Immature natural killer cell (primary cell): ENCODE measurements around the gene FBXL14. TPM values are rescaled to one million over a fixed set of nuclear protein-coding genes. Genes with fewer than 3 reads are reported as not detected.
A peak's percentile ranks its signal among the peaks of the same experiment; 100 is the strongest.

ENCODE experiments used
- DNase-seq, 3 donors: peaks; one replicate each; pipeline ENCODE4 v3.0.0; 2022; ENCODE audit warnings: mixed read lengths in 1 of 3
- H3K27ac Mint-ChIP-seq, 6 donors: one replicate each; pipeline ENCODE4 v1.8.0; 2020; ENCODE audit warnings: mixed read lengths in 6 of 6, mild to moderate bottlenecking in 5 of 6, inconsistent platforms in 4 of 6, moderate library complexity in 3 of 6
- H3K27me3 Mint-ChIP-seq, 3 donors: one replicate each; pipeline ENCODE4 v1.8.0; 2020 to 2021; ENCODE audit warnings: low read depth in 3 of 3, mild to moderate bottlenecking in 3 of 3, mixed read lengths in 3 of 3, moderate library complexity in 3 of 3, inconsistent platforms in 1 of 3
- H3K36me3 Mint-ChIP-seq, 3 donors: one replicate each; pipeline ENCODE4 v1.8.0; 2020; ENCODE audit warnings: mixed read lengths in 3 of 3, inconsistent platforms in 2 of 3, mild to moderate bottlenecking in 2 of 3
- H3K4me1 Mint-ChIP-seq, 2 donors: one replicate each; pipeline ENCODE4 v1.8.0; 2020; ENCODE audit warnings: inconsistent platforms in 2 of 2, mild to moderate bottlenecking in 2 of 2, mixed read lengths in 2 of 2, moderate library complexity in 1 of 2
- H3K4me3 Mint-ChIP-seq, 5 donors: one replicate each; pipeline ENCODE4 v1.8.0; 2020; ENCODE audit warnings: mild to moderate bottlenecking in 5 of 5, mixed read lengths in 5 of 5, inconsistent platforms in 3 of 5, moderate library complexity in 3 of 5
- H3K9me3 Mint-ChIP-seq, 6 donors: one replicate each; pipeline ENCODE4 v1.8.0; 2020; ENCODE audit warnings: mild to moderate bottlenecking in 6 of 6, mixed read lengths in 6 of 6, inconsistent platforms in 4 of 6, moderate library complexity in 3 of 6
- polyA plus RNA-seq, 3 donors: library from polyadenylated mRNA; unstranded; fragments of 300-500 nt; fragmentation: Illumina TruSeq; gene quantifications; one replicate each; pipeline ENCODE4 v1.2.3, GENCODE V29; 2021

The FBXL14 gene
- polyA plus RNA-seq, 3 donors from 2014 or later: 9.4 to 15.1 (median 11.1) TPM

- no peak for DNase-seq
- Mint-ChIP-seq H3K27me3 (peaks cover 0 to 3% (median 0%) of the 10 kb centered on the region in 3 donors), H3K4me1 (peaks cover 6 to 8% of the 10 kb centered on the region in 2 donors), H3K9me3 (no peaks in the 10 kb centered on the region), H3K4me3 (no peak overlapping the region), H3K27ac (peak overlapping the region in 1 of 6 donors; percentile 11), H3K36me3 (peaks cover 0 to 5% (median 0%) of the 10 kb centered on the region in 3 donors)
These were observed 12.2 kb downstream of the FBXL14 start for GRCh38 chr12:1581973-1582708.

- Mint-ChIP-seq H3K27me3 (peaks cover 0 to 5% (median 0%) of the 10 kb centered on the region in 3 donors), H3K36me3 (peaks cover 0 to 5% (median 0%) of the 10 kb centered on the region in 3 donors), H3K9me3 (no peaks in the 10 kb centered on the region), H3K4me3 (no peak overlapping the region), H3K4me1 (peaks cover 8 to 9% of the 10 kb centered on the region in 2 donors), H3K27ac (no peak overlapping the region)
- DNase-seq: no peak
These were observed 13.9 kb downstream of the FBXL14 start for GRCh38 chr12:1580526-1580925.

- Mint-ChIP-seq H3K36me3 (peaks cover 0 to 5% (median 0%) of the 10 kb centered on the region in 3 donors), H3K27ac (no peak overlapping the region), H3K4me1 (peaks cover 8 to 9% of the 10 kb centered on the region in 2 donors), H3K4me3 (no peak overlapping the region), H3K9me3 (no peaks in the 10 kb centered on the region), H3K27me3 (peaks cover 0 to 5% (median 0%) of the 10 kb centered on the region in 3 donors)
- DNase-seq: no peak
These were observed 14.5 kb downstream of the FBXL14 start for GRCh38 chr12:1579651-1580435.

- H3K27me3 Mint-ChIP-seq: peaks cover 0 to 10% (median 1%) of the 10 kb centered on the region in 3 donors
- H3K9me3 Mint-ChIP-seq: peaks cover 0 to 2% (median 0%) of the 10 kb centered on the region in 6 donors
- H3K4me3 Mint-ChIP-seq: no peak overlapping the region
- DNase-seq: no peak
- H3K27ac Mint-ChIP-seq: no peak overlapping the region
- H3K4me1 Mint-ChIP-seq: peaks cover 0 to 2% of the 10 kb centered on the region in 2 donors
- peaks cover 0 to 7% (median 0%) of the 10 kb centered on the region in 3 donors for H3K36me3 Mint-ChIP-seq
These were observed 17.8 kb downstream of the FBXL14 start for GRCh38 chr12:1576410-1577241.

GRCh38 chr12:1575408-1576401, 18.7 kb downstream of the FBXL14 start:
- no peak for DNase-seq
- peak overlapping the region in 1 of 5 donors; percentile 45 for H3K4me3 Mint-ChIP-seq
- peaks cover 0 to 2% of the 10 kb centered on the region in 2 donors for H3K4me1 Mint-ChIP-seq
- H3K36me3 Mint-ChIP-seq: peaks cover 0 to 7% (median 1%) of the 10 kb centered on the region in 3 donors
- peaks cover 1 to 10% (median 2%) of the 10 kb centered on the region in 3 donors for H3K27me3 Mint-ChIP-seq
- H3K27ac Mint-ChIP-seq: no peak overlapping the region
- H3K9me3 Mint-ChIP-seq: peaks cover 0 to 2% (median 0%) of the 10 kb centered on the region in 6 donors

GRCh38 chr12:1574865-1575259, 19.5 kb downstream of the FBXL14 start:
- Mint-ChIP-seq H3K4me1 (peaks cover 0 to 2% of the 10 kb centered on the region in 2 donors), H3K27me3 (peaks cover 1 to 10% (median 2%) of the 10 kb centered on the region in 3 donors), H3K9me3 (peaks cover 0 to 2% (median 0%) of the 10 kb centered on the region in 6 donors), H3K4me3 (no peak overlapping the region), H3K27ac (no peak overlapping the region), H3K36me3 (peaks cover 0 to 15% (median 6%) of the 10 kb centered on the region in 3 donors)
- DNase-seq: no peak

- Mint-ChIP-seq H3K4me1 (peaks cover 0 to 2% of the 10 kb centered on the region in 2 donors), H3K4me3 (no peak overlapping the region), H3K27ac (peak overlapping the region in 1 of 6 donors; percentile 74), H3K36me3 (peaks cover 0 to 15% (median 6%) of the 10 kb centered on the region in 3 donors), H3K9me3 (peaks cover 0 to 2% (median 0%) of the 10 kb centered on the region in 6 donors), H3K27me3 (peaks cover 2 to 10% (median 4%) of the 10 kb centered on the region in 3 donors)
- DNase-seq: no peak
These were observed 20.2 kb downstream of the FBXL14 start for GRCh38 chr12:1573960-1574864.

GRCh38 chr12:1572731-1573130, 21.6 kb downstream of the FBXL14 start:
- peaks cover 0 to 2% of the 10 kb centered on the region in 2 donors for H3K4me1 Mint-ChIP-seq
- peaks cover 0 to 15% (median 6%) of the 10 kb centered on the region in 3 donors for H3K36me3 Mint-ChIP-seq
- peaks cover 2 to 6% (median 4%) of the 10 kb centered on the region in 3 donors for H3K27me3 Mint-ChIP-seq
- H3K4me3 Mint-ChIP-seq: no peak overlapping the region
- H3K9me3 Mint-ChIP-seq: peaks cover 0 to 2% (median 0%) of the 10 kb centered on the region in 6 donors
- no peak for DNase-seq
- no peak overlapping the region for H3K27ac Mint-ChIP-seq

GRCh38 chr12:1567852-1568251, 26.5 kb downstream of the FBXL14 start:
- Mint-ChIP-seq H3K36me3 (peaks cover 16 to 21% (median 16%) of the 10 kb centered on the region in 3 donors), H3K9me3 (no peaks in the 10 kb centered on the region), H3K27me3 (peaks cover 0 to 4% (median 2%) of the 10 kb centered on the region in 3 donors), H3K27ac (no peak overlapping the region), H3K4me1 (no peaks in the 10 kb centered on the region), H3K4me3 (no peak overlapping the region)
- DNase-seq: no peak

- H3K27ac Mint-ChIP-seq: no peak overlapping the region
- H3K4me1 Mint-ChIP-seq: no peaks in the 10 kb centered on the region
- peaks cover 16 to 21% (median 16%) of the 10 kb centered on the region in 3 donors for H3K36me3 Mint-ChIP-seq
- H3K27me3 Mint-ChIP-seq: peaks cover 0 to 3% (median 2%) of the 10 kb centered on the region in 3 donors
- H3K4me3 Mint-ChIP-seq: no peak overlapping the region
- no peaks in the 10 kb centered on the region for H3K9me3 Mint-ChIP-seq
- no peak for DNase-seq
These were observed 27.8 kb downstream of the FBXL14 start for GRCh38 chr12:1566449-1567135.

- Mint-ChIP-seq H3K9me3 (no peaks in the 10 kb centered on the region), H3K4me1 (no peaks in the 10 kb centered on the region), H3K4me3 (no peak overlapping the region), H3K36me3 (peaks cover 14 to 16% (median 15%) of the 10 kb centered on the region in 3 donors), H3K27me3 (peaks cover 0 to 3% (median 0%) of the 10 kb centered on the region in 3 donors), H3K27ac (no peak overlapping the region)
- DNase-seq: no peak
These were observed 29.2 kb downstream of the FBXL14 start for GRCh38 chr12:1565172-1565571.
